HG03280 (cell line): ENCODE measurements around the gene HADH.
A peak's percentile ranks its signal among the peaks of the same experiment; 100 is the strongest.
"Not testable (repeated sequence)": the region's sequence is repeated elsewhere in the genome, so short reads cannot be mapped to it uniquely, and the experiment has no call there.

ENCODE experiments used
- ATAC-seq: cut with Tn5 transposase; IDR thresholded peaks from one replicate; pipeline ENCODE4 v1.9.1; 2021; ENCODE audit warnings: mild to moderate bottlenecking, moderate library complexity; ENCODE audit not compliant: unreplicated experiment

HADH gene

GRCh38 chr4:108029731-108030130, 40.0 kb downstream of the HADH start:
- no peak for ATAC-seq

GRCh38 chr4:108030332-108030731, 40.6 kb downstream of the HADH start:
- peak; percentile 99 for ATAC-seq

- no peak for ATAC-seq
Measured at GRCh38 chr4:108031427-108032083, 41.9 kb downstream of the HADH start.

GRCh38 chr4:108033348-108033747, 43.7 kb downstream of the HADH start:
- ATAC-seq: no peak

- no peak for ATAC-seq
Measured at GRCh38 chr4:108034565-108034964, 44.9 kb downstream of the HADH start.

GRCh38 chr4:108035691-108036090, 46.0 kb downstream of the HADH start:
- ATAC-seq: no peak

- ATAC-seq: peak; percentile 92
Measured at GRCh38 chr4:108036213-108036612, 46.5 kb downstream of the HADH start.

- no peak for ATAC-seq
Measured at GRCh38 chr4:108037884-108038283, 48.2 kb downstream of the HADH start.

- ATAC-seq: no peak
Measured at GRCh38 chr4:108042927-108043326, 53.2 kb downstream of the HADH start.

- ATAC-seq: no peak
Measured at GRCh38 chr4:108043526-108043925, 53.8 kb downstream of the HADH start.

- ATAC-seq: no peak
Measured at GRCh38 chr4:108044951-108045686, 55.4 kb downstream of the HADH start.

- no peak for ATAC-seq
Measured at GRCh38 chr4:108045687-108046024, 56.0 kb downstream of the HADH start.

GRCh38 chr4:108047199-108047598, 57.5 kb downstream of the HADH start:
- ATAC-seq: no peak

GRCh38 chr4:108048157-108048556, 58.5 kb downstream of the HADH start:
- no peak for ATAC-seq

- no peak for ATAC-seq
Measured at GRCh38 chr4:108048997-108049396, 59.3 kb downstream of the HADH start.

GRCh38 chr4:108049406-108049805, 59.7 kb downstream of the HADH start:
- no peak for ATAC-seq

GRCh38 chr4:108050166-108051111, 60.8 kb downstream of the HADH start:
- ATAC-seq: not testable (repeated sequence)

GRCh38 chr4:108051343-108051742, 61.7 kb downstream of the HADH start:
- ATAC-seq: no peak

GRCh38 chr4:108052558-108053120, 63.0 kb downstream of the HADH start:
- no peak for ATAC-seq

- ATAC-seq: peak; percentile 65
Measured at GRCh38 chr4:108053251-108053711, 63.6 kb downstream of the HADH start.

GRCh38 chr4:108054025-108054638, 64.4 kb downstream of the HADH start:
- ATAC-seq: no peak
